ENCODE results near the gene METTL13. TPM values are rescaled to one million over a fixed set of nuclear protein-coding genes. Genes with fewer than 3 reads are reported as not detected.

METTL13 gene
- total RNA-seq, 1 donor from 2014 or later = 39.8 TPM

GRCh38 chr1:171756856-171757255 lies 24.6 kb upstream of the METTL13 start:
- Mint-ChIP-seq H3K9me3 (peaks cover 4% of the 10 kb centered on the region), H3K27me3 (peaks cover 3% of the 10 kb centered on the region), H3K27ac (no peak overlapping the region), H3K4me1 (ENCODE audit: unreplicated experiment) (no peaks in the 10 kb centered on the region), H3K36me3 (no peaks in the 10 kb centered on the region), H3K4me3 (no peak overlapping the region)
- no peak for DNase-seq (ENCODE audit: extremely low spot score, unreplicated experiment)
- no peak for TF ChIP-seq CTCF (conservative IDR thresholded peaks at IDR 0.05)

- Mint-ChIP-seq H3K27ac (no peak overlapping the region), H3K4me1 (ENCODE audit: unreplicated experiment) (no peaks in the 10 kb centered on the region)
- TF ChIP-seq CTCF (conservative IDR thresholded peaks at IDR 0.05) = no peak
Measured at GRCh38 chr1:171758011-171758410, 23.4 kb upstream of the METTL13 start.

GRCh38 chr1:171762143-171762563 lies 19.3 kb upstream of the METTL13 start:
- Mint-ChIP-seq H3K27me3 (peaks cover 7% of the 10 kb centered on the region), H3K27ac (no peak overlapping the region), H3K36me3 (no peaks in the 10 kb centered on the region), H3K4me1 (ENCODE audit: unreplicated experiment) (no peaks in the 10 kb centered on the region), H3K9me3 (no peaks in the 10 kb centered on the region), H3K4me3 (no peak overlapping the region)
- no peak for TF ChIP-seq CTCF (conservative IDR thresholded peaks at IDR 0.05)
- no peak for DNase-seq (ENCODE audit: extremely low spot score, unreplicated experiment)

More at GRCh38 chr1:171758011-171758410, 23.4 kb upstream of the METTL13 start:
- no peak for DNase-seq (ENCODE audit: extremely low spot score, unreplicated experiment)
- no peaks in the 10 kb centered on the region for H3K36me3 Mint-ChIP-seq
- peaks cover 3% of the 10 kb centered on the region for H3K27me3 Mint-ChIP-seq
- peaks cover 4% of the 10 kb centered on the region for H3K9me3 Mint-ChIP-seq
- H3K4me3 Mint-ChIP-seq = no peak overlapping the region

GRCh38 chr1:171763764-171764163 lies 17.7 kb upstream of the METTL13 start:
- Mint-ChIP-seq H3K27ac (no peak overlapping the region), H3K9me3 (no peaks in the 10 kb centered on the region), H3K4me3 (no peak overlapping the region), H3K4me1 (ENCODE audit: unreplicated experiment) (no peaks in the 10 kb centered on the region), H3K36me3 (no peaks in the 10 kb centered on the region), H3K27me3 (peaks cover 5% of the 10 kb centered on the region)
- DNase-seq (ENCODE audit: extremely low spot score, unreplicated experiment) = no peak
- no peak for TF ChIP-seq CTCF (conservative IDR thresholded peaks at IDR 0.05)

- Mint-ChIP-seq H3K9me3 (no peaks in the 10 kb centered on the region), H3K4me1 (ENCODE audit: unreplicated experiment) (no peaks in the 10 kb centered on the region), H3K4me3 (no peak overlapping the region), H3K27ac (no peak overlapping the region), H3K27me3 (peaks cover 3% of the 10 kb centered on the region), H3K36me3 (no peaks in the 10 kb centered on the region)
- DNase-seq (ENCODE audit: extremely low spot score, unreplicated experiment) = no peak
- TF ChIP-seq CTCF (conservative IDR thresholded peaks at IDR 0.05) = no peak
Measured at GRCh38 chr1:171769171-171769570, 12.3 kb upstream of the METTL13 start.

GRCh38 chr1:171769754-171770153 lies 11.7 kb upstream of the METTL13 start:
- no peak for DNase-seq (ENCODE audit: extremely low spot score, unreplicated experiment)
- H3K27ac Mint-ChIP-seq = peak overlapping the region; percentile 74
- H3K27me3 Mint-ChIP-seq = peaks cover 6% of the 10 kb centered on the region
- no peak for TF ChIP-seq CTCF (conservative IDR thresholded peaks at IDR 0.05)
- no peaks in the 10 kb centered on the region for H3K4me1 Mint-ChIP-seq (ENCODE audit: unreplicated experiment)
- H3K4me3 Mint-ChIP-seq = no peak overlapping the region
- no peaks in the 10 kb centered on the region for H3K36me3 Mint-ChIP-seq
- no peaks in the 10 kb centered on the region for H3K9me3 Mint-ChIP-seq

Data from type B pancreatic cell (in vitro differentiated cells).